Germinal center (tissue), 1 donor: ENCODE results near the gene GRIK3.
"Not testable (repeated sequence)": the region's sequence is repeated elsewhere in the genome, so short reads cannot be mapped to it uniquely, and the experiment has no call there.

Experiments
- DNase-seq: peaks from one replicate; pipeline ENCODE4 v3.0.0; 2012; ENCODE audit warnings: mixed read lengths, low spot score

The GRIK3 gene

GRCh38 chr1:37034121-37035013 is at the start of gene GRIK3:
Gene GRIK3, minus strand, starts transcription at chr1:37034515. Its CDS starts 407 bp downstream, at chr1:37034108.
- no peak for DNase-seq

- DNase-seq = no peak
Measured at GRCh38 chr1:37084013-37084412, 49.7 kb upstream of the GRIK3 start.

DNA sequence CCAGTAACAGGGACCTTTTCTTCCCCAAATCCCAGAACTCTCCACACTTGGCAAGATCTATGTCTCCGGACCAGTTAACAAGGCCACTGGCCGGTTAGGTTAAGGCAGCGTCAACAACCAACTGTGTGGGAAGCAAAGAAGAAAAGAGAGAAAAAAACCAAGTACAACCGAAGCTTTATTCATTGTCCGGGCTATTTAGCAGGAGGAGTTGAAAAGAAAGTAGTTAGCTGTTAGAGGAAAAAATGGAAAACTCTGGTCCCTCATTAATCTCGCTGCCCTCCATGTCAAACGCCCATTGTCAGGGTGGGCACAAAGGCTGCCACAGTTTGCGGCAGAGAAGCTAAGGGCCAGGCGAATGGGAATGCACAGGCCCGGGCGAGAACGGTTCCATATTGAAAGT is 49.3 kb upstream of the GRIK3 start:
- DNase-seq = no peak

DNA sequence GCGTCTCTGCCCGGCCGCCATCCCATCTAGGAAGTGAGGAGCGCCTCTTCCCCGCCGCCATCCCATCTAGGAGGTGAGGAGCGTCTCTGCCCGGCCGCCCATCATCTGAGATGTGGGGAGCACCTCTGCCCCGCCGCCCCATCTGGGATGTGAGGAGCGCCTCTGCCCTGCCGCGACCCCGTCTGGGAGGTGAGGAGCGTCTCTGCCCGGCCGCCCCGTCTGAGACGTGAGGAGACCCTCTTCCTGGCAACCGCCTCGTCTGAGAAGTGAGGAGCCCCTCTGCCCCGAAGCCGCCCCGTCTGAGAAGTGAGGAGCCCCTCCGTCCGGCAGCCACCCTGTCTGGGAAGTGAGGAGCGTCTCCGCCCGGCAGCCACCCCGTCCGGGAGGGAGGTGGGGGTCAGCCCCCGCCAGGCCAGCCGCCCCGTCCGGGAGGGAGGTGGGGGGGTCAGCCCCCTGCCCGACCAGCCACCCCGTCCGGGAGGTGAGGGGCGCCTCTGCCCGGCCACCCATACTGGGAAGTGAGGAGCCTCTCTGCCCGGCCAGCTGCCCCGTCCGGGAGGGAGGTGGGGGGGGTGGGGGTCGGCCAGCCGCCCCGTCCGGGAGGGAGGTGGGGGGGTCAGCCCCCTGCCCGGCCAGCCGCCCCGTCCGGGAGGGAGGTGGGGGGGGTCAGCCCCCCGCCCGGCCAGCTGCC is 46.1 kb upstream of the GRIK3 start:
- not testable (repeated sequence) for DNase-seq

GRCh38 chr1:37078866-37079265 is 44.6 kb upstream of the GRIK3 start:
- DNase-seq = no peak

DNA sequence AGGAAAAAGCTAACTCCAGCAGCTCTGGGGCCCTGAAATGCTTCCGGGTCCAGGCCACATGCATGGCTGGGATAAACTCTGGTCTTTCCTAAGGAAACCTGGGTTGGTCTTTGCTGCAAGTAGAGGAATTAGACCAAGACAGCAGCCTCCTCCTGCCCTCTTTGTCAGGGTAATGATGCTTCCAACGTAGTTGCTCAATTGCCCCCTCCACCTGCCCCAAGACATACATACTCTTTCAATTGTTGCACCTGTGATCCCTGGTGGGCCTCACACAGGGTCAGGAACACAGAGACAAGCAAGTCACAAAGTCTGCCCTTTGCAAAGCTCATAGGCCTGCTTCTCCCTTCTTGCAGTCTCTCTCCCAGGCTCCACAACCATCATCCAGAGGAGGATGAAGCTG is 41.9 kb upstream of the GRIK3 start:
- DNase-seq = no peak

DNA sequence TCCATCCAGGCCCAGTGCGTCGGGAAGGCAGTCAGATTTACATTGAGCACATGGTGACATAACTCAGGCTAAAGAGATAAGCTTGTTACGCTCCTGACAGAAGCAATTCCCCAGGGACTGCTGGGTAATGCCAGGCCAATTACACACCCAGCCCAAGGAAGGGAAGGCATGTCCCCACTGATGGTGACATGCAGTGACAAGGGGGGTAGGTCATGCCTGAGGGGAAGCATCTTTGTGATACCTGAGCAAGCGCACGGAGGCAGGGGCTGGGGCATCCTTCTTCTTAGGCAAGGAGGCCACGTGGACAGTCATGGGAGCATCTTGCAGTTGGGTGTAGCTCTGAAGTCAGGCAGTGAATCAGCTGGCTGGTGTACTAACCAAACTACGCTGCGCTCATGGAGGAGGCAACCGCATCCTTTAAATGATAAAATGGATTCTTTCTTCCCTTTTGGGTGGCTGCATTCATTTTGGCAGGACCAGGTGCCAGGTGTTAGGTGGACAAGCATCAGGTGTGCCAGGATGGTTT is 39.6 kb upstream of the GRIK3 start:
- no peak for DNase-seq

GRCh38 chr1:37073152-37073853 is 39.0 kb upstream of the GRIK3 start:
- DNase-seq = no peak

GRCh38 chr1:37071829-37072228 is 37.5 kb upstream of the GRIK3 start:
- no peak for DNase-seq

DNA sequence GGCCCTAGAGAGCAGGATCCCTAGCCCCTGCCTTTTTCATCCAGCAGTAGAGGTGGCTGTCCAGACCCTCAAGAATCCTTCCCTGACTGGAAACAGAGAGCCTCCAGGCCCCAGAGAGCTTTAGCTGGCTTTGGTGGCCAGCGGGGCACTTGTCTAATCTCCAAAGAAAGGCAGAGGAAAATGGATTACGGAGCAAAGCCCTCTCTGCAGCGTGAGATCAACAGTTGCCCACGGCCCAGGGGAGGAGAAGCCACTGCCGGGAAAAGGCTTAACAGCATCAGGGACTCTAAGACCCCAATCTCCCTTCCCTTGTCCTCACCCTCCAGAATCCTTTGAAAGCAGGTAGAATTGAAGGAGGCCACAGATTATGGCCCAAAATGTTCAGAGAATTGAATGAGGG is 35.8 kb upstream of the GRIK3 start:
- DNase-seq = no peak

DNA sequence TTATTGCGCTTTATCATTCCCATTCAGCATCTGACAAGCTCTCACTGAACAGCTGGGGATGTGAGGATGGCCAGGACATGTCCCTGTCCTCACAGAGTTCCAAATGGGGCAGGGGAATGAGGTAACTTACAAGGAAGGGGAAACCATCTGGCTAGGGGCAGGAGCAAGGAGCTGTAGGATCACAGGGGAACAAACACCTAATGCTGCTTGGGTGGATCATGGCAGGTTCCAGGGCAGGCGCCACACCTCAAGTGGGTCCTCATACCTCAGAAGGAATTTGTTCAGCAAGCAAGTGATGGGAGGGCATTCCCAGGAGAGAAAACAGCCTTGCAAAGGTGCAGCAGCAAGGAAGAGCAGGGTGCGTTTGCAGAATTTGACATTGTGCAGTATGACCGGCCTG is 35.1 kb upstream of the GRIK3 start:
- DNase-seq = no peak

DNA sequence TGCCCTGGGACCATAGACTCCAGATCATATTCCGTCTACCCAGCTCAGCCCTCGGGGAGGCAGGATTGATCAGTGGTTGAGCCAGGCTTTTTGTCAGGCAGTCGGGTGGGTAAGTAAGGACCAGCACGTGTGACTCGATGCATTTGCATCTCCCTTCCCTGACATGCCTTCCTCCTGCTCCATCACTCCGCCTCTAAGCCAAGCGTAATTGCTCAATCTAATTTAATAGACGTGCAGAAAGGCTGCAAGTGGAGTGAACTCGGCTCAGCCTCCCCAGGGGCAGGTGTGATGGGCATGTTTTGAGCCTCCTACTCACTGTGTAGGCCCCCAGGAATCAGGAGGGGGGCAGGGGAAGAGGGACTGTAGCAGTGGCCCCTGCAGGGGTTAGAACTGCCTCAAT is 34.6 kb upstream of the GRIK3 start:
- DNase-seq = no peak

DNA sequence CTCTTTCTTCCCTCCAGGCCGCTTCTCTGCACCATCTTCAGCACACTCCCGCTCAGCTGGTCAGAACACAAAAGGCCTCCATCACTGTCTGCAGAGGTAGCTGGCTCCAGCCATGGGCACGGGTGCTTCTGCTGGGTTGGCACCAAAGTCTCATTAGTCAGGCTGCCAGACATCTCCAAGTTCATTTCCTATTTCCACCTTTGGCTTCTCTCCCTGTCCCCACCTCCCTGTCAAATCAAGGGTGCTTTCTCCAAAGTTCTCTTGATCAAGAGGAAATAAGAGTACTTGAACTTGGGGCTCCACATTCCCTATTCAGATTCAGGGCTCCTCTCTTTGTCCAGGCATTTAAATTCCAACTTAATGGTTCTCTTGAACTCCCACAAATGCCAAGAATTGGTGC is 33.9 kb upstream of the GRIK3 start:
- no peak for DNase-seq

GRCh38 chr1:37064039-37064438 is 29.7 kb upstream of the GRIK3 start:
- no peak for DNase-seq

DNA sequence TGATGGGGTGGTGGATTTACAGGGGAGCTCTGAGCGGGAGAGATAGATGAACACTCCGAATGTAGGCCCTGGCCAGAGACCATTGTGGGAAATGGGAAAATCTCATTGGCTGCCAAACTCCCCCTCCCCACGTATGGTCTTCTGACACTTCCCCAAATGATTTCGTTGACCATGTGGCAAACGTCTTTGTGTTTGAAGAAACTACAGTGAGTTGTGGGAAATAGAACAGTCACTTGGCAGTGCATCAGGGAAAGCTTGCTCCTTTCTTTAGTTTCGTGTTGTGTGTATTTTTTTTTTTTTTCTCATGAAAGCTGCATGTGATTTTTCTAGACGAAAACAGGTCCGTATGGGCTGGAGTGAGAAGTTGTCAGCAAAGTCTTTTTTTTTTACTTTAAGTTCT is 25.0 kb upstream of the GRIK3 start:
- no peak for DNase-seq

- DNase-seq = no peak
Measured at GRCh38 chr1:37058424-37058988, 24.2 kb upstream of the GRIK3 start.

- no peak for DNase-seq
Measured at GRCh38 chr1:37056325-37056724, 22.0 kb upstream of the GRIK3 start.

DNA sequence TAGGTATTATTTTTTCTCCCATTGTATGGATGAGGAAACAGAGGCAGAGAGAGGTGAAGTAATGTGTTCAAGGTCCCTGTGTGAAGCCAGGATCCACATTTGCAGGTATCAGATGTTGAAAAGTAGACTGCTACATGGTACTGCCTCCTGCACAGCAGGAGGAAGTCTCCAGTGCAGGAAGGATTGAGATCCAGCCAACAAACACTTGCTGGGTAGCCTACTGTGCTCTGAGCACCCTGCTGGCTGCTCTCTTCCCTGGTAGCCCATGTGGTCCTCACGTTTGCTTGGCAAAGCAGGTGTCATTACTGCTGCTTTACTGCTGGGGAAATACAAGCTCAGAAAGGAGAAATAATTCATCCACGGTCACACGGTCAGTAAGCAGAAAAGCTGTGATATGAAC is 21.3 kb upstream of the GRIK3 start:
- no peak for DNase-seq

GRCh38 chr1:37053173-37053572 is 18.9 kb upstream of the GRIK3 start:
- DNase-seq = no peak

DNA sequence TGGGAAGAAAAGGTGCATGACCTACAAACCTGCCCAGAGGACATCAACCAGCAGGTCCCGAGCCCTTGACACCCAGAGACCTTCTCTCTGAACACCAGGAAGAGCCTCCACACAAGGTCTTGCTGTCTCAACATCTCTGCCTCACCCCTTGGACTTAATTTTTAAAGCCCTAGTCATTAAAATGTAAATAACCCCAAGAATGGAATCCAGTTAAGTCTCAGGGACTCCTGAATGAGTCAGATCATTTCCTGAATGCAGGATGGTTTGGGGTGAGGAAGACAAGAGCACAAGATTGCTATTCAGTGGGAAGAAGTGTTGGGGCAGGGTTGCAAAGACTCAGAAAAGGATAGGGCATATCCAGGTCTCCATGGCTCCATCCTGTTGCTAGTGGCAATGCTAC is 17.8 kb upstream of the GRIK3 start:
- no peak for DNase-seq

- no peak for DNase-seq
Measured at GRCh38 chr1:37051346-37051745, 17.0 kb upstream of the GRIK3 start.

DNA sequence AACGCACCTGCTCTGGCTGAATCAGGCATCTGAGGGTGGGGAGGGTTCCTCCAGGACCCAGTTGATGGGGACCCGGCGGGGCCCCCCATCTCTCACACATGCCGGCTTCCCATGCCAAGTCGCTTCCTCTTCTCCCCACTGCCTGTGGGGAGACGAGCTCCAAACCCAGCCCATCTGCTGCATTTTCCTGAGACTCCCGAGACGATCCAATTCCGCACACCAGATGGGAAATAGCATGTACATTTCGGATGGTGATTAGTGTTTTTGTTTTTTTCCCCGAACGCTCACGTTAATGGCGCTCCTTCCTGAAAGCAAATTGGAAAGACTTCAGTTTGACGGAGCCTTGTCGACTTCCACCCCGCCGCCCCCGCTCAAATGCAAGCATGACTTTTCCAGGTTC is 13.2 kb upstream of the GRIK3 start:
- DNase-seq = no peak
